Spleen (tissue), 7 donors: Measurements from ENCODE around the gene THOC5.

Experiments used
- POLR2A ChIP-seq, 3 donors: fragments of 450-650 bp; IDR thresholded peaks; one replicate each; pipeline ENCODE4 v1.5.1; 2017; ENCODE audit warnings: antibody characterized with exemption in 3 of 3, mild to moderate bottlenecking in 1 of 3
- POLR2AphosphoS5 ChIP-seq, 3 donors: sonication (generic); formaldehyde crosslinking; IDR thresholded peaks; one replicate each; pipeline ENCODE4 v1.5.1; 2017; ENCODE audit warnings: antibody characterized with exemption in 3 of 3
- TF ChIP-seq, protein P1 (sequence below), 11 experiments: fragments of 200-600 bp in 7 of 11; fragments of 450-650 bp in 4 of 11; sonication (generic) in 4 of 11; IDR thresholded peaks in 8 of 11; conservative IDR thresholded peaks in 3 of 11; 1 replicate in 7 of 11; 2 replicates in 4 of 11; pipeline versions ENCODE4 v1.4.0 to v1.8.0; 2016 to 2021; ENCODE audit warnings: antibody characterized with exemption in 11 of 11, inconsistent platforms in 4 of 11, mild to moderate bottlenecking in 1 of 11
- donor health status: DM: no; HTN: no; CAD: no; lungs with moderate emphysema.
- donor health status: DM: no; HTN: no; CAD: no.
- donor health status: DM: no; HTN: no; CAD: no.

GRCh38 chr22:29482253-29482652 lies 71.3 kb downstream of the THOC5 start:
- TF ChIP-seq POLR2A (IDR thresholded peaks at IDR 0.05): no peak
- TF ChIP-seq, protein P1, sequence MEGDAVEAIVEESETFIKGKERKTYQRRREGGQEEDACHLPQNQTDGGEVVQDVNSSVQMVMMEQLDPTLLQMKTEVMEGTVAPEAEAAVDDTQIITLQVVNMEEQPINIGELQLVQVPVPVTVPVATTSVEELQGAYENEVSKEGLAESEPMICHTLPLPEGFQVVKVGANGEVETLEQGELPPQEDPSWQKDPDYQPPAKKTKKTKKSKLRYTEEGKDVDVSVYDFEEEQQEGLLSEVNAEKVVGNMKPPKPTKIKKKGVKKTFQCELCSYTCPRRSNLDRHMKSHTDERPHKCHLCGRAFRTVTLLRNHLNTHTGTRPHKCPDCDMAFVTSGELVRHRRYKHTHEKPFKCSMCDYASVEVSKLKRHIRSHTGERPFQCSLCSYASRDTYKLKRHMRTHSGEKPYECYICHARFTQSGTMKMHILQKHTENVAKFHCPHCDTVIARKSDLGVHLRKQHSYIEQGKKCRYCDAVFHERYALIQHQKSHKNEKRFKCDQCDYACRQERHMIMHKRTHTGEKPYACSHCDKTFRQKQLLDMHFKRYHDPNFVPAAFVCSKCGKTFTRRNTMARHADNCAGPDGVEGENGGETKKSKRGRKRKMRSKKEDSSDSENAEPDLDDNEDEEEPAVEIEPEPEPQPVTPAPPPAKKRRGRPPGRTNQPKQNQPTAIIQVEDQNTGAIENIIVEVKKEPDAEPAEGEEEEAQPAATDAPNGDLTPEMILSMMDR (IDR thresholded peaks at IDR 0.05 in 8 of 11, conservative IDR thresholded peaks at IDR 0.05 in 3 of 11): no peak
- TF ChIP-seq POLR2AphosphoS5 (IDR thresholded peaks at IDR 0.05): no peak
